HG03521 (cell line): Measurements from ENCODE around the gene NRG3.

Experiments used
- ATAC-seq: cut with Tn5 transposase; IDR thresholded peaks from one replicate; pipeline ENCODE4 v1.9.1; 2021; ENCODE audit warnings: mild to moderate bottlenecking, moderate library complexity; ENCODE audit not compliant: unreplicated experiment

The NRG3 gene

GRCh38 chr10:82544377-82544776, 669.4 kb downstream of the NRG3 start:
- ATAC-seq = no peak

GRCh38 chr10:82551506-82551905, 676.5 kb downstream of the NRG3 start:
- no peak for ATAC-seq

DNA sequence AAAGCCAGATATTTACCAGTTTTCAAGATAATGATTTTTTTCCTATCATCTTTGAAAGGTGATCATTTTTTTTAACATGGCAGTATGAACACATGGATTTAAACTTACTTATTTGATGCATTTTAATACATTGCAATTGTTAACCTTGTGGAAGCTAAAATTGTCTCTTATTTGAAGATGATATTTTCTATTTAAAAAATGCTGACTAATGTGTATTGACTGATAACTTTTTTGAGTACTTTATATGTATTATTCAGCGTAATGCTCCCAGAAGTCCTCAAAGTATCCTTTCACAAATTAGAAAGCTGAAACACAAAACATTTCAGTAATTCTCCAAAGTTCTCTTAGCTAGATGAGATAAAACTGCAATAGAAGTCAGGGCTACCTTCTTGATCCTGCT, 677.3 kb downstream of the NRG3 start:
- ATAC-seq = no peak

DNA sequence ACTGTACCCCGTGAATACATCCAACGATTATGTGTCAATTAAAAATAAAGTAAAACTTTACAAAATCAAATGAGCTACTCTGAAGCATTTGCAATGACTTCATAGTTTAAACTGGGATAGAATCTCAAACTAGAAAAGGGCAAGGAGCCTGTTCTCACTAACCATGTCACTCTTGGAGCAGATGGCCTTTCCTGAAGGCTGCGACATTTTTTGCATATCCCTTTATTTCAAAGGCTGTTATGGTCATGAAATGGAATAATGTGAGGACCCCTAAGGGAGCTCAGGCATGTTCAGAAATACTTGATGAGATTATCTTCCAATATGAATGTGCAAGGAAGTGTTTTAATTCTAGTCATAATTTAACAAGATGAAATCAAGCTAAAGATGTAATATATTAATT, 679.4 kb downstream of the NRG3 start:
- no peak for ATAC-seq

GRCh38 chr10:82558014-82558607, 683.1 kb downstream of the NRG3 start:
- ATAC-seq = no peak

GRCh38 chr10:82564353-82565196, 689.6 kb downstream of the NRG3 start:
- no peak for ATAC-seq

DNA sequence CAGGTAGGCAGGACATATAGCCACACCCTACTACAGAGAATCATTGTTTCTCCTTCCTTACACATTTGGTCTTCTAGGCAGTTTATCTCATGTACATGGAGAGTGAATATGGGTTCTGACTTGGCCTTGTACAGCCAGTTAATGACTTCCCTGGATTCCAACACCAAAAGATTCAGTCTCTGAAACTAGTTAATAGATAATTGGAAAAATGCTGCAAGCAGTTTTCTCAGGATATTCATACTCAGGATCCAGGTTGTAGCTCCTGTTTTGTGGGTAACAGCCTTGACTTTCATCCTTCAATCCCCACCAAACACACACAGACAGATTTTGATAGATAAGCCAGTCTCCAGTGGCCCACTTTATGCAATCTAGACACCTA, 690.2 kb downstream of the NRG3 start:
- ATAC-seq = no peak

GRCh38 chr10:82572744-82573143, 697.8 kb downstream of the NRG3 start:
- no peak for ATAC-seq

DNA sequence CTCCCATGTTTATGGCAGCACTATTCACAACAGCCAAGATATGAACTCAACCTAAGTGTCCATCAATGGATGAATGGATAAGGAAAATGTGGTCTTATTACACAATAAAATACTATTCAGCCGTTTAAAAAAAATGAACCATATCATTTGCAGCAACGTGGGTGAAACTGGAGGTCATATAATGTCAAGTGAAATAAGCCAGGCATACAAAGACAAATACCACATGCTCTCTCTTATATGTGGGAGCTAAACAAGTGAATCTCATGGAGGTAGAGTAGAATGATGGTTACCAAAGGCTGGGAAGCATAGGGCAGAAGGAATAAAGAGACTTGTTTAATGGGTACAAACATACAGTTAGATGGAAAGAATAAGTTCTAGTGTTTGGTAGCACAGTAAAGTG, 699.1 kb downstream of the NRG3 start:
- no peak for ATAC-seq

- ATAC-seq = no peak
These were observed 700.3 kb downstream of the NRG3 start for GRCh38 chr10:82575318-82575717.

- ATAC-seq = no peak
These were observed 701.1 kb downstream of the NRG3 start for GRCh38 chr10:82576093-82576492.

- no peak for ATAC-seq
These were observed 706.9 kb downstream of the NRG3 start for GRCh38 chr10:82581940-82582339.

DNA sequence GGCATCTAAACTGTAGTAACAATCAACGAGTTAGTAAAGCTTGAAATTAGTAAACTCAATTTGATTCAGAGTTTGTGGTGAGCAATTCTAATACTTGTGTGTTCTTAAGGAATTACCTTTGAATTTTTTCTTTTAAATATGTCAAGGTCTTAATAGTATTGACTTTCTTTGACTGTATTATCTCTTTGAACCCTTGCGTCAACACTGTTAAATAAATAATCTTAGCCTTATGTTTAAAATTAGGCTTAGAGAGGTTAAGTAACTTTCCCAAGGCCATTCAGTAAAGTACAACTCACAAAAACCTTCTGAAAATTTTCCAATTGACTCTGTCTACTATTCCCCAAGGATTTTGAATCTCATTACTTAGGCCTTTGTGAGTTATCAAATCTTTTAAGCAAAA, 716.4 kb downstream of the NRG3 start:
- no peak for ATAC-seq

DNA sequence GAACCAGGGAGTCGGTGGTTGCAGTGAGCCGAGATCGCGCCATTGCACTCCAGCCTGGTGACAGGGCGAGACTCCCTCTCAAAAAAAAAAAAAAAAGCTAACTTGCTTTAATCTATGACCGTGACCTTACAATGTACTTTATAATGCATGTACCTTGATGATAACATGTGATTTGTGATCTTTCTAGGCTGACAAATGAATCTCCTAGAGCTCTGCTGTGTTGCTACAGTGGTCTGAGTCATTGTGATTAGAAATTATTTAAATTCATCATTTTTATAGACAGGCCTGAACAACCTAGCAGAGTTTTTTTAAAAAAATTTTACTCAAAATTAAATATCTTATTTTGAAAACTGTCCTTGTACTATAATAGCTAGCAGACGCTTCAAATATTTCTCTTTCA, 722.8 kb downstream of the NRG3 start:
- no peak for ATAC-seq

DNA sequence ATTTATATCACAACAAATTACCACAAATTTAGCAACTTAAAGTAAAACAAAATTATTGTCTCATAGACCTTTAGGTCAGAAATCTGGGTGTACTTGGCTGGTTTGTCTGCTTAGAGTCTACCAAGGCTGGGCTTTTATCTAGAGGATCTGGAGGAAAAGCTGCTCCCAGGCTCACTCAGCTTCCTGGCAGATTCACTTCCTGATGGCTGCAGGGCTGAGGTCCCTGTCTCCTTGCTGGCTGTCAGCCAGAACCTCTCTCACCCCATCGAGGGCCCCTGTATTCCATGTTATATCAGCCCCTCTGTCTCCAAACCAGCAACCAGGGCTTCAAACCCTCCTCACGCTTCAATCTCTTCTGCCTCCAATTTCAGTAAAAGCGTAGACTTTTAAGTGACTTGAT, 734.9 kb downstream of the NRG3 start:
- no peak for ATAC-seq

DNA sequence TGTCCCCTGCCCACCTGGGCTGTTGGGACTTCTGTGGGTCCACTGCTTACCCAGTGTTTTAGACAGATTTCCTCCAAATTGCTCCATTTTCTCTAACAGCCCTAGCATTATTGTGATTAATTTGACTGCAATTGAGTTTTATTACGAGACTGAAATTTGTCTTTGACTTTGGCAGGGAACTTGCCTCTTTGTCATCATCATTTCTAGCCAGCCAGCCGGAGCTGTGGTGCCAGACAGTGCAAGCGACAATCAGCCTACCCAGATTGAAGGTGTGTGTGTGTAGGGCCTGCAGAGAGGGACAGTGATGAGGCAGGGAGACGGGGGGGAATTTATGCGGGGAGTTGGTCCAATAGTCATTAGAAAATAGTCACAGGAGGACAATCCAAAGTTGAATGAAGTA, 743.0 kb downstream of the NRG3 start:
- ATAC-seq = no peak

DNA sequence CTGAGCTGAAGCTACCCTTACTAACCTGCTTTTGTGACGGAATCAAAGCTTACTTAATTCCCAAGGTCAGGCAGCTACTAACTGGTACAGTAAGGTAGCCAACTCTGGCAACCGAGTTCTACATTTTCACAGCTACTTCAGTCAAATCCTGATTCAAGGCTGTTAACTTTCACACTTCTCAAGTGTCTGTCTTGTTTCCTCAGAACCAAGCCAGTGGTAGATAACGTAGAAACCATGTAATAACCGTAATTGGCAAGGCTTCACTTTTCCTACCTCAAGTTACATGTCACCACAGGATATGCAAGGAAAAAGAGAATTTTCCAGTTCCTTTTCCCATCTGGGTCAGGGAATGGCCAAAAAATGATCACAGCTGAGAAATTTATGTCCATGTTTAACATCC, 746.7 kb downstream of the NRG3 start:
- no peak for ATAC-seq

DNA sequence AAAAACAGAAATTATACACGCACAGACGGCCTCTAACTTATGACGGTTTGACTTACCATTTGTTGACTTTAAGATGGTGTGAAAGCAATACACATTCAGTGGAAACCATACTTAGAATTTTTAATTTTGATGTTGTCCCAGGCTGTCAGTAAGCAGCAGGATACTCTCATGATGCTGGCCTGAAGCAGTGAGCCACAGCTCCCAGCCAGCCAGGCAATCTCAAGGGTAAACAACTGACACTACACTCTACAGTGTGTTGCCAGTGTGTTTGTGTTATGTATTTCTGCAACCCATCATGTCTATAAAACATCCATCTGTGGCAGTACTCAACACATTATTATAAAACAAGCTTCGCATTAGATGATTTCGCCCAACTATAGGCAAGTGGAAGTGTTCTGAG, 747.5 kb downstream of the NRG3 start:
- no peak for ATAC-seq

GRCh38 chr10:82625512-82626189, 750.7 kb downstream of the NRG3 start:
- ATAC-seq = no peak

DNA sequence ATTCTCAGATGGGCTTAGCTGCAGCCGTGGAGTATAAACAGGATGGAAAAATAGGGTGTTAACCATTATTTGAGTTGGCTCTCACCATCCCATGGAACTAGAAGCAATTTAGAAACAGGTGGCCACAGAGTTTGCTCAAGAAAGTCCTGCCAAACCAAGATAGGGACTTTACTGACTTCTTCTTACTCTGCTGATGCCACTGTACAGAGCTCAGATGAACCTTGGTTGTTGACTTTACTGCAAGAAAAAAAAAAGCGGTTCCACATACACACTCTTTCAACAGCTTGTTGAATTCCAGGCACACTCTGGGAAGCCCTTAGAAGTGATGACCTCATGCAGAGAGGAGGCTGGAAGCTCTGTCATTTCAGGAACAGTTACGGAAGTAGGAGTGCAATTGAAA, 753.4 kb downstream of the NRG3 start:
- no peak for ATAC-seq

- ATAC-seq = no peak
These were observed 768.1 kb downstream of the NRG3 start for GRCh38 chr10:82643076-82643475.

GRCh38 chr10:82643601-82644000, 768.6 kb downstream of the NRG3 start:
- ATAC-seq = no peak
